CD4-positive, alpha-beta memory T cell (primary cell): Measurements from ENCODE around the gene WDR86. TPM values are rescaled to one million over a fixed set of nuclear protein-coding genes. Genes with fewer than 3 reads are reported as not detected.
A peak's percentile ranks its signal among the peaks of the same experiment; 100 is the strongest.

Experiments used
- CTCF ChIA-PET: fragments of 350-600 bp; sonication (Branson Sonifier 250); formaldehyde crosslinking; loops from one replicate; lab custom pipeline; 2021; ENCODE audit warnings: inconsistent platforms; ENCODE audit not compliant: partially characterized antibody; lab: Charles Lee
- POLR2A ChIA-PET: fragments of 350-600 bp; sonication (Branson Sonifier 250); formaldehyde crosslinking; loops from one replicate; lab custom pipeline; 2021; ENCODE audit not compliant: partially characterized antibody; lab: Charles Lee
- DNase-seq, 5 donors: peaks; one replicate each; pipeline versions ENCODE4 v3.0.0 to v3.0.0-alpha.2; 2020 to 2022; ENCODE audit warnings: mixed read lengths in 1 of 5
- H3K27ac ChIP-seq: one replicate; pipeline ENCODE4 v1.7.0; 2013; ENCODE audit warnings: low read depth, low read length
- H3K27me3 ChIP-seq: 2 replicates; pipeline ENCODE4 v1.7.0; 2013; ENCODE audit warnings: mild to moderate bottlenecking, low read length, moderate library complexity; ENCODE audit not compliant: insufficient read depth
- H3K36me3 ChIP-seq: 2 replicates; pipeline ENCODE4 v1.7.0; 2013; ENCODE audit warnings: mild to moderate bottlenecking, low read length, moderate library complexity; ENCODE audit not compliant: insufficient read depth
- H3K4me1 ChIP-seq: 2 replicates; pipeline ENCODE4 v1.7.0; 2013; ENCODE audit warnings: mild to moderate bottlenecking, low read length, moderate library complexity; ENCODE audit not compliant: insufficient read depth
- H3K4me3 ChIP-seq, 2 donors: one replicate each; pipeline ENCODE4 v1.7.0; 2013; ENCODE audit warnings: low read length in 2 of 2, mild to moderate bottlenecking in 1 of 2
- H3K9me3 ChIP-seq, 2 donors: one replicate each; pipeline ENCODE4 v1.7.0; 2013; ENCODE audit warnings: low read length in 2 of 2, control low read depth in 1 of 2; ENCODE audit not compliant: control insufficient read depth in 1 of 2
- H3K27ac Mint-ChIP-seq, 7 donors: one replicate each; pipeline ENCODE4 v1.8.0; 2020 to 2021; ENCODE audit warnings: mixed read lengths in 7 of 7, mild to moderate bottlenecking in 6 of 7, inconsistent platforms in 3 of 7, moderate library complexity in 3 of 7
- H3K27me3 Mint-ChIP-seq, 2 donors: one replicate each; pipeline ENCODE4 v1.8.0; 2020 to 2021; ENCODE audit warnings: mixed read lengths in 2 of 2
- H3K36me3 Mint-ChIP-seq, 2 donors: one replicate each; pipeline ENCODE4 v1.8.0; 2020 to 2021; ENCODE audit warnings: mixed read lengths in 2 of 2, inconsistent platforms in 1 of 2, mild to moderate bottlenecking in 1 of 2
- H3K4me1 Mint-ChIP-seq, 4 donors: one replicate each; pipeline ENCODE4 v1.8.0; 2020 to 2021; ENCODE audit warnings: mixed read lengths in 4 of 4, mild to moderate bottlenecking in 1 of 4
- H3K4me3 Mint-ChIP-seq, 8 donors: one replicate each; pipeline ENCODE4 v1.8.0; 2020 to 2021; ENCODE audit warnings: mixed read lengths in 8 of 8, mild to moderate bottlenecking in 7 of 8, moderate library complexity in 6 of 8, inconsistent platforms in 3 of 8
- H3K9me3 Mint-ChIP-seq, 8 donors: one replicate each; pipeline ENCODE4 v1.8.0; 2020 to 2021; ENCODE audit warnings: mixed read lengths in 8 of 8, mild to moderate bottlenecking in 5 of 8, inconsistent platforms in 3 of 8, moderate library complexity in 1 of 8
- intact Hi-C: fragments of 100-400 bp; cut with micrococcal nuclease; formaldehyde crosslinking; loops from one replicate; pipeline ENCODE4 v1.15.1; 2023
- polyA plus RNA-seq, 2 donors: library from polyadenylated mRNA; unstranded; fragments of 300-500 nt; fragmentation: Illumina TruSeq; gene quantifications; one replicate each; pipeline ENCODE4 v1.2.3, GENCODE V29; 2021
- total RNA-seq, 2 experiments: library from RNA; stranded (reverse); gene quantifications; one replicate each; pipeline ENCODE4 v1.2.3, GENCODE V29; 2021

Gene WDR86
- total and polyA plus RNA-seq, 4 experiments from 2014 or later: 7.0 to 14.4 (median 9.0) TPM

- peaks cover 17% of the 10 kb centered on the region for H3K36me3 ChIP-seq
- intact Hi-C loops: loop anchor here (5.0 kb wide), 2 partner anchors 51 to 66 kb away; no protein-coding TSS in a partner anchor
- ChIA-PET CTCF (interaction anchor here (0.6 to 1.6 kb wide), 5 partner anchors 9 to 67 kb away, joined by 3 to 5 read pairs (median 3); no protein-coding TSS in a partner anchor), POLR2A (interaction anchor here (0.7 to 1.2 kb wide), 5 partner anchors 29 to 76 kb away, joined by 3 read pairs; partner anchors contain the start of gene WDR86)
- H3K27ac ChIP-seq: peak overlapping the region; percentile 60
- H3K4me3 ChIP-seq: peak overlapping the region in 1 of 2 donors; percentile 51
- H3K36me3 Mint-ChIP-seq: peaks cover 31 to 35% of the 10 kb centered on the region in 2 donors
- peak overlapping the region in 6 of 8 donors; percentile 21 to 80 (median 62) for H3K4me3 Mint-ChIP-seq
- H3K4me1 Mint-ChIP-seq: peaks cover 6 to 19% (median 11%) of the 10 kb centered on the region in 4 donors
- DNase-seq: peak in 1 of 5 donors; percentile 7
- H3K27me3 Mint-ChIP-seq: peaks cover 2 to 6% of the 10 kb centered on the region in 2 donors
- peaks cover 6% of the 10 kb centered on the region for H3K27me3 ChIP-seq
- no peaks in the 10 kb centered on the region for H3K9me3 Mint-ChIP-seq
- H3K9me3 ChIP-seq: no peaks in the 10 kb centered on the region
- H3K4me1 ChIP-seq: peaks cover 16% of the 10 kb centered on the region
- H3K27ac Mint-ChIP-seq: peak overlapping the region; percentile 52 to 91 (median 76)
Observed at GRCh38 chr7:151381098-151381347, 28.8 kb downstream of the WDR86 start.

- H3K4me3 ChIP-seq: no peak overlapping the region
Observed at GRCh38 chr7:151380199-151381097, 29.4 kb downstream of the WDR86 start.

DNA sequence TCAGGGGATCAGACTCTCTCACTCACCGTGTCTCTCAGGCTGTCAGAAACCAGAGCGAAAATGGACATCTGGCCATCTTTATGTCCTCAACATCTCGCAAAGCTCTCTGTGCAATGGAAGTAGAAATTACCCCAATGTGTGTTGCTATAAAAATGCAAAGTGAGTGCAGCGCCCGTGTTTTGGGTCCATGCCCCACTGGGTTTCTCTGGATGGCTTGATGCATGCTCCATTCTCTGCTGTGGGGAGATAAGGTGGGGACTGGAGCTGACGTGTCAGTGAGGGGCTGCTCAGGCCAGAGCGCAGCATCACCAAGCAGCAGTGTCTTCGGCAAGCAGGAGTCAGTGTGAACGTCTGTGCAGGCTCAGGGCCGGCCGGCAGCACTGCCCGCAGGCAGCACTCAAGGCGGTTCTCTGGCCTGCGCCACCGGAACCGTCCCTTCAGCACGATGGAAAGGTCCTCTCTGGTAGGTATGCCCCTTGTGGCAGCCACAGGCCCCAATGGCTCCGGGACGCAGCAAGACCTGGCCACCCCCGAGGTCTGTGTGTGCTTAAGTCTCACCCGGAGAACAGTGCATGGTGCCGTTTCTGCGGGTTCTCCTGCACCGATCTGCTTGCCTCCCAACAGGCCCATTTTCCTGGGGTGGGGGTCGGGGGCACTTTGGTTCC, 30.2 kb downstream of the WDR86 start:
- Histone ChIP-seq H3K4me3 (no peak overlapping the region), H3K36me3 (peaks cover 28% of the 10 kb centered on the region), H3K9me3 (no peaks in the 10 kb centered on the region), H3K27ac (no peak overlapping the region), H3K4me1 (peaks cover 16% of the 10 kb centered on the region), H3K27me3 (peaks cover 6% of the 10 kb centered on the region)
- H3K27me3 Mint-ChIP-seq: peaks cover 2 to 6% of the 10 kb centered on the region in 2 donors
- peak overlapping the region in 2 of 8 donors; percentile 11 to 27 for H3K4me3 Mint-ChIP-seq
- ChIA-PET CTCF (interaction anchor here (1.6 to 1.7 kb wide), 2 partner anchors 11 to 69 kb away, joined by 5 read pairs; no protein-coding TSS in a partner anchor), POLR2A (interaction anchor here (1.1 to 1.2 kb wide), 2 partner anchors 62 to 69 kb away, joined by 3 read pairs; no protein-coding TSS in a partner anchor)
- H3K4me1 Mint-ChIP-seq: peaks cover 7 to 22% (median 12%) of the 10 kb centered on the region in 4 donors
- DNase-seq: no peak
- intact Hi-C loops: loop anchor here (5.0 kb wide), 2 partner anchors 53 to 68 kb away; no protein-coding TSS in a partner anchor
- peaks cover 34 to 45% of the 10 kb centered on the region in 2 donors for H3K36me3 Mint-ChIP-seq
- no peaks in the 10 kb centered on the region for H3K9me3 Mint-ChIP-seq
- peak overlapping the region; percentile 39 to 88 (median 76) for H3K27ac Mint-ChIP-seq

More at GRCh38 chr7:151380199-151381097, 29.4 kb downstream of the WDR86 start:
- H3K36me3 Mint-ChIP-seq: peaks cover 33 to 41% of the 10 kb centered on the region in 2 donors
- peaks cover 2 to 6% of the 10 kb centered on the region in 2 donors for H3K27me3 Mint-ChIP-seq
- Histone ChIP-seq H3K27me3 (peaks cover 6% of the 10 kb centered on the region), H3K9me3 (no peaks in the 10 kb centered on the region), H3K36me3 (peaks cover 23% of the 10 kb centered on the region), H3K4me1 (peaks cover 16% of the 10 kb centered on the region), H3K27ac (peak overlapping the region; percentile 60)
- peak overlapping the region; percentile 52 to 91 (median 82) for H3K27ac Mint-ChIP-seq
- peak overlapping the region in 7 of 8 donors; percentile 21 to 80 (median 61) for H3K4me3 Mint-ChIP-seq
- no peaks in the 10 kb centered on the region for H3K9me3 Mint-ChIP-seq
- ChIA-PET CTCF (interaction anchor here (0.6 to 1.6 kb wide), 5 partner anchors 9 to 68 kb away, joined by 3 to 5 read pairs (median 3); no protein-coding TSS in a partner anchor), POLR2A (interaction anchor here (0.7 to 1.2 kb wide), 5 partner anchors 29 to 76 kb away, joined by 3 read pairs; partner anchors contain the start of gene WDR86)
- DNase-seq: no peak
- intact Hi-C loops: loop anchor here (5.0 kb wide), 2 partner anchors 52 to 67 kb away; no protein-coding TSS in a partner anchor
- peaks cover 7 to 20% (median 11%) of the 10 kb centered on the region in 4 donors for H3K4me1 Mint-ChIP-seq

GRCh38 chr7:151379193-151379520, 30.7 kb downstream of the WDR86 start:
- ChIA-PET CTCF (interaction anchor here (1.6 to 1.7 kb wide), 2 partner anchors 10 to 70 kb away, joined by 5 to 6 read pairs; no protein-coding TSS in a partner anchor), POLR2A (interaction anchor here (1.1 kb wide), 1 partner anchor 70 kb away, joined by 3 read pairs; no protein-coding TSS in a partner anchor)
- H3K9me3 ChIP-seq: no peaks in the 10 kb centered on the region
- H3K36me3 Mint-ChIP-seq: peaks cover 30 to 50% of the 10 kb centered on the region in 2 donors
- no peak overlapping the region for H3K27ac ChIP-seq
- no peaks in the 10 kb centered on the region for H3K9me3 Mint-ChIP-seq
- peak overlapping the region in 6 of 7 donors; percentile 48 to 88 (median 78) for H3K27ac Mint-ChIP-seq
- H3K27me3 ChIP-seq: peaks cover 6% of the 10 kb centered on the region
- H3K4me1 ChIP-seq: peaks cover 16% of the 10 kb centered on the region
- peaks cover 33% of the 10 kb centered on the region for H3K36me3 ChIP-seq
- intact Hi-C loops: no loop called here
- no peak overlapping the region for H3K4me3 ChIP-seq
- DNase-seq: no peak
- peaks cover 2 to 6% of the 10 kb centered on the region in 2 donors for H3K27me3 Mint-ChIP-seq
- H3K4me1 Mint-ChIP-seq: peaks cover 7 to 21% (median 12%) of the 10 kb centered on the region in 4 donors
- no peak overlapping the region for H3K4me3 Mint-ChIP-seq

DNA sequence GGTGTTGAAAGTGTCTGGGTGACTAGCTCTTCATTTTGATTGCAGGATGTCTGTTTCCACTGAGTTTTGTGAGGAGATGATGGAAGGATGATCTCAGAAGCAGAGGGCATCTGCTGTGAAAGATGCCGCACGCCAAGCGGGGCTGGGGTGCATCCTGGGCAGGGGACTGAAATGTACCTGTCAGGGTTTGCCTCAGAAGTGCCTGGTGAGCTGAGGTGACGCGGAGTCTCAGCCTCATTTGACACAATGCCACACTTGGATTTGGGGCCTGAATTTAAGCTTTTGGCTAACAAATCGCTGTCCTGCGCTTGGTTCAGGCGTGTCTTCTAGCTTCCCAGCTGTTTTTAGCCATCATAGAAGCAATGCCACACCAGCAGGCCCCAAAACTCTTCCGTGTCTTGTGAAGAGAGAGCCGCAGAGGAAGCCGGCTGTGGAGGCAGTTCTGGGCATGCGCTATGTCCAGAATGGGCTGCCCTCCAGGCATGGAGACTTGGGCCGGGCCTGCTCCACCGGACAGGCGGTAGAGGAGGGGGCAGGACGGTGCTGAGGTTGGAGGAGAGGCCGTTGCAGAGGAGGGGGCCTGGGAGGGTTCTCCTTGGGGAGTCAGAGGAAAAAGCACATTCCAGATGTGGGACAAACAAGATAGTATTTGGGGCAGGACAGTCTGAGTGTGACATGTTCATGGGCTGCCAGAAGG, 31.2 kb downstream of the WDR86 start:
- ChIA-PET POLR2A (interaction anchor here (1.1 kb wide), 1 partner anchor 70 kb away, joined by 3 read pairs; no protein-coding TSS in a partner anchor), CTCF (interaction anchor here (1.0 to 1.7 kb wide), 3 partner anchors 10 to 71 kb away, joined by 3 to 6 read pairs (median 5); no protein-coding TSS in a partner anchor)
- H3K36me3 Mint-ChIP-seq: peaks cover 30 to 52% of the 10 kb centered on the region in 2 donors
- Histone ChIP-seq H3K4me1 (peaks cover 16% of the 10 kb centered on the region), H3K27me3 (peaks cover 6% of the 10 kb centered on the region), H3K27ac (no peak overlapping the region), H3K9me3 (no peaks in the 10 kb centered on the region), H3K4me3 (no peak overlapping the region), H3K36me3 (peaks cover 38% of the 10 kb centered on the region)
- peak overlapping the region; percentile 2 to 90 (median 72) for H3K27ac Mint-ChIP-seq
- peaks cover 7 to 18% (median 12%) of the 10 kb centered on the region in 4 donors for H3K4me1 Mint-ChIP-seq
- H3K9me3 Mint-ChIP-seq: no peaks in the 10 kb centered on the region
- DNase-seq: no peak
- H3K27me3 Mint-ChIP-seq: peaks cover 2 to 4% of the 10 kb centered on the region in 2 donors
- intact Hi-C loops: no loop called here
- H3K4me3 Mint-ChIP-seq: no peak overlapping the region

GRCh38 chr7:151378011-151378410, 31.8 kb downstream of the WDR86 start:
- peaks cover 33 to 57% of the 10 kb centered on the region in 2 donors for H3K36me3 Mint-ChIP-seq
- no peaks in the 10 kb centered on the region for H3K9me3 Mint-ChIP-seq
- H3K4me1 Mint-ChIP-seq: peaks cover 7 to 18% (median 12%) of the 10 kb centered on the region in 4 donors
- H3K4me3 Mint-ChIP-seq: no peak overlapping the region
- POLR2A ChIA-PET: no interaction called here
- no peak for DNase-seq
- H3K27ac Mint-ChIP-seq: peak overlapping the region in 6 of 7 donors; percentile 5 to 90 (median 76)
- peaks cover 2 to 4% of the 10 kb centered on the region in 2 donors for H3K27me3 Mint-ChIP-seq
- H3K9me3 ChIP-seq: no peaks in the 10 kb centered on the region
- H3K36me3 ChIP-seq: peaks cover 44% of the 10 kb centered on the region
- H3K4me3 ChIP-seq: no peak overlapping the region
- peaks cover 16% of the 10 kb centered on the region for H3K4me1 ChIP-seq
- intact Hi-C loops: no loop called here
- H3K27me3 ChIP-seq: peaks cover 6% of the 10 kb centered on the region
- H3K27ac ChIP-seq: no peak overlapping the region
- CTCF ChIA-PET: interaction anchor here (1.0 to 1.7 kb wide), 3 partner anchors 9 to 71 kb away, joined by 3 to 6 read pairs (median 5); no protein-coding TSS in a partner anchor
